HCEC 1CT (cell line): ENCODE measurements around the gene AHCTF1.
"Not testable (repeated sequence)": the region's sequence is repeated elsewhere in the genome, so short reads cannot be mapped to it uniquely, and the experiment has no call there.

Experiments
- DNase-seq: peaks from one replicate; pipeline ENCODE4 v3.0.0-alpha.2; 2017

Gene AHCTF1

DNA sequence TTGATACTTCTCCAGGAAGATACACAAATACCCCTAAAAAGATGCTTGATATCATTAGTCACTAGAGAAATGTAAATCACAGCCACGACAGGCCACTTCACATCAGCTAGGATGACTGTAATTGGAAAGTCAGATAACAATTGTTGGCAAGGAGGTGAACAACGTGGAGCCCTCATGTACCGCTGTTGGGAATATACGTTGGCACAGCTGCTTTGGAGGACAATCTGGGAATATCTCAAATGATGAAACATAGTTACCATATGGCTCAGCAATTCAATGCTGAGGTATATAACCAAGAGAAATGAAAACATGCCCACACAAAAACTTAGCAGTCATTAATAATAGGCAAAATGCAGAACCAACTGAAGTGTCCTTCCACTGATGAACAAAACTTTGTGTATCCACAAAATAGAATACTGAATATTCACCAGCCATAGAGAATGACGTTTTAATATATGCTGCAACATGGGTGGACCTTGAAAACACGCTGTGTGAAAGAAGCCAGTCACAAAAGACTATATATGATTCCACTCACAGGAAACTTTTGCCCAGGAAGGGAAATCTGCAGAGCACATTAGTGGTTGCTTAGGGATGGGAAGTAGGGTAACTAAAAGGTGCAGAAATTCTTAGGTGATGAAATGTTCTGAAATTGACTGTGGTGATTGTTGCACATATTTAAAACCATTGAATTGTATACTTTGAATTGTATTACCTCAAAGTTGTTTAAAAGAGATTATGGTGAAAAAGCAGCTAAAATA, 95.4 kb downstream of the AHCTF1 start:
- no peak for DNase-seq

DNA sequence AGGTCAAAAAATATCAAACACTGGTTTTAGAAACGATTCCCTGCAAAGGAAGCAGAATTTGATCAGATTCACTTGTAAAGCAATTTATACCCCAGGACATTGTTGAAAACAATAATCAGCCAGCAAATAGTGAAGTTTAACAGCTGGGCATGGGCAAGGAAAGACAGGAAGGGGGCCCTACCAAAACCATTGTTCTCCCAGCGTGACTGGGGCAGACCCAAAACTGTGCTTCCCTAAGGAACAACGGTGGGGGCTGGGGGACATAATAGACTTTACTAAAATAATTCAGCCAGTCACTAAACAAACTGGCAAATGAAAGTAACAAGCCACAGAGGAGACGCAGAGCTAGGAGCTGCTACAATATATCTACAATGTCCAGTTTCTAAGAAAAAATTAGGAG, 100.2 kb downstream of the AHCTF1 start:
- DNase-seq = no peak

- DNase-seq = no peak
These were observed 102.9 kb downstream of the AHCTF1 start for GRCh38 chr1:246828818-246829217.

DNA sequence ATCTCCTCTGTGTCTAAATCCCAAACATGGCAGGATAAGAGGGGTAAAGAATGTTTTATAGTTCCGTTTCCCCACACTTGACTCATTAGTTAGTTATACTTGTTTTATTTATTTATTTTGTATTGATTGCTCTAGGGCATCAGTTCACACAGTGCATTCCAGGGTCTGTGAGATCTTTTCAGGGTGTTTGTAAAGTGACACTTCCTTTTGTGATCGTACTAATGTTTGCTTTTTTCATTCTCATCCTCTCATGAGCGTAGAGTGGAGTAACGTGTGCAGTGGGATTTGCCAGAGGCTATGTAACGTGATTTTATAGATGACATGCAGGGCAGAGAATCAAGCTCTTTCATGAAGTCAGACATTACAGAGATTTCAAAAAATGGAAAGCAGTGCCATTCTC, 104.4 kb downstream of the AHCTF1 start:
- DNase-seq = no peak

- no peak for DNase-seq
These were observed 106.1 kb downstream of the AHCTF1 start for GRCh38 chr1:246825557-246826175.

DNA sequence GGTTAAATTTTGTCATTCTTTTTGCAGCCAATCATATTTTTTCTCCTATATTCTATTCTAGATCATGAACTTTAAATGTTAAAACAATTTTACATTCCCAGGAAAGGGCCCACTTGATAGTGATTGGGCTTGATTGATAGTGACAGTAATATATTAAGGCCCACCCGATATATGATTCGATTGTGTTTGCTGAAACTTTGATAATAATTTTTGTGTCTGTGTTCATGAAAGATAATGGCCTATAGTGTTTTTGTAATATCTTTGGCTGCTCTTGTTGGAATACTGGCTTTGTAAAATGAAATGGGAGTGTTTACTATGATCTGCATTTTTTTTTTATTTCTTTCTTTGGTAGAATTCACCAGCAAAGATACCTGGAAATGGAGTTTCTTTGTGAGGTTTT, 107.2 kb downstream of the AHCTF1 start:
- no peak for DNase-seq

GRCh38 chr1:246822154-246822553, 109.6 kb downstream of the AHCTF1 start:
- DNase-seq = not testable (repeated sequence)

GRCh38 chr1:246820666-246821065, 111.1 kb downstream of the AHCTF1 start:
- DNase-seq = no peak

DNA sequence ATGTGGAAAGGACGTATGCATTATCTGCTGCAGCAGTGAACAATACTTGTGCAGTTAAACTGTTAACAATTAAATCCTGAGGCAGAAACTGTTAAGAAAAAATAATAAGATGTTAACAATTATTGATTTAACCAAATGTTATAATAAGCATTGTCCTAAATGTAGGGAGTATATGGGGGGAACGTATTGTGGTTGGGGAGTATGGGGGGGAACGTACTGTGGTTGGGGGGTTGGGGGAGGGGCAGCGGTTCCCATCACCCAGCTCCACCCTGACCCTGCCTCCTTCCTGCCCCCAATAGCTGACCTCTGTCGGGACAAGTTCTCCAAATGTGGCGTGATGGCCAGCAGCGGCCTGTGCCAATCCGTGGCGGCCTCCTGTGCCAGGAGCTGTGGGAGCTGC, 114.0 kb downstream of the AHCTF1 start:
- not testable (repeated sequence) for DNase-seq

- DNase-seq = no peak
These were observed 116.0 kb downstream of the AHCTF1 start for GRCh38 chr1:246815693-246816270.

DNA sequence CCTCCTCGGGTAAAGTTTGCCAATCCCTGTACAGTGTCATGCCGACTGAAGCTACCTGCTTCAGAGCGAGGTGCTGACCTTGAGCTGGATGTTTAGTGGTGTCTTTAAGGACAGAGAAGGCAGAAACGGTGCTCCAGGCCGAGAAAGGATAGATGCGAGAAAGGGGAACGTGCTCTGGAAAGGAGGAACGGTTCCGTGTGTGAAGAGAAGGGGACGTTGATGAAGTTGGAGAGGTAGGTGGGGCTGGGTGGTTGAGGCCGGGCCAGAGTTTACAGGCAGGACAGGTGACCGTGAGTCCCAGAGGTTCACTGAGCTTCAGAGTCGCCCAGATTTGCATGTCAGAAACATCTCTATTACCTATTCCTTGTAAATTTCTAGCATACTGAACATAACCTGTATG, 116.9 kb downstream of the AHCTF1 start:
- no peak for DNase-seq

DNA sequence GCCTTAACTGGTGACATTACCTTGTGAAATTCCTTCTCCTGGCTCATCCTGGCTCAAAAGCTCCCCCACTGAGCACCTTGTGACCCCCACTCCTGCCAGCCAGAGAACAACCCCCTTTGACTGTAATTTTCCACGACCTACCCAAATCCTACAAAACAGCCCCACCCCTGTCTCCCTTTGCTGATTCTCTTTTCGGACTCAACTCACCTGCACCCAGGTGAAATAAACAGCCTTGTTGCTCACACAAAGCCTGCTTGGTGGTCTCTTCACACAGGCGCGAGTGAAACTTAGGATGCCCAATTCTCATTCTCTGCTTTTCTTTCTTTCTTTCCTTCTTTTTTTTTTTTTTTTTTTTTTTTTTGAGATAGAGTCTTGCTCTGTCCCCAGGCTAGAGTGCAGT, 118.4 kb downstream of the AHCTF1 start:
- not testable (repeated sequence) for DNase-seq

GRCh38 chr1:246811985-246812384, 119.8 kb downstream of the AHCTF1 start:
- no peak for DNase-seq

- DNase-seq = no peak
These were observed 122.3 kb downstream of the AHCTF1 start for GRCh38 chr1:246809473-246809872.

DNA sequence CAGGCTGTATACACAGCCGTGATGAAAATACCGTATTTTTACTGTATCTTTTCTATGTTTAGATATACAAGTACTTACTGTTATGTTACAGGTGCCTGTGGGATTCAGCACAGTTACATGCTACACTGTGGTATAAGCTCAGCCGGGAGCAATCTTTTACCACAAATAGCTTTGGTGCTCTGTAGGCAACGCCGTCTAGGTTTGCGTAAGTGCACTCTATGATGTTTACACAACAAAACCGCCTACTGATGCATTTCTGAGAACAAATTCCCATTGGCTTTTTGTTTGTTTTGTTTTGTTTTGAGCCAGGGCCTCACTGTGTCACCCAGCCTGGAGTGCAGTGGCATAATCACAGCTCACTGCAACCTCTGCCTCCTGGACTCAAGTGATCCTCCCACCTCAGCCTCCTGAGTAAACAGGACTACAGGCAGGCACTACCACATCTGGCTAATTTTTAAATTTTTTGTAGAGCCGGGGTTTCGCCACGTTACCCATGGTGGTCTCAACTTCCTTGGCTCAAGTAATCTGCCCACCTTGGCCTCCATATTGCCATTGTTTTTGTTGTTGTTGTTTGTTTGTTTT, 126.5 kb downstream of the AHCTF1 start:
- DNase-seq = no peak

GRCh38 chr1:246803883-246804282, 127.9 kb downstream of the AHCTF1 start:
- no peak for DNase-seq

DNA sequence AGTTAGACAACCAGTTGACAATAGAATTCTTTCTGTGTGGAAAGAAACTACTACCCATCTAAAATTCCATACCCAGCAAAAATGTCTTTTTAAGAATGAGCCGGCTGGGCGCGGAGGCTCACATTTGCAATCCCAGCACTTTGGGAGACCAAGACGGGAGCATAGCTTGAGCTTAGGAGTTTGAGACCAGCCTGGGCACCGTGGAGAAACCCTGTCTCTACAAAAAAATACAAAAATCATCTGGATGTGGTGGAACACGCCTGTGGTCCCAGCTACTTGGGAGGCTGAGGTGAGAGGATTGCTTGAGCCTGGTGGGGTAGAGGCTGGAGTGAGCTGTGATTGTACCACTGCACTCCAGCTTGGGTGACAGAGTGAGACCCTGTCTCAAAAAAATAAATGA, 128.4 kb downstream of the AHCTF1 start:
- DNase-seq = no peak

DNA sequence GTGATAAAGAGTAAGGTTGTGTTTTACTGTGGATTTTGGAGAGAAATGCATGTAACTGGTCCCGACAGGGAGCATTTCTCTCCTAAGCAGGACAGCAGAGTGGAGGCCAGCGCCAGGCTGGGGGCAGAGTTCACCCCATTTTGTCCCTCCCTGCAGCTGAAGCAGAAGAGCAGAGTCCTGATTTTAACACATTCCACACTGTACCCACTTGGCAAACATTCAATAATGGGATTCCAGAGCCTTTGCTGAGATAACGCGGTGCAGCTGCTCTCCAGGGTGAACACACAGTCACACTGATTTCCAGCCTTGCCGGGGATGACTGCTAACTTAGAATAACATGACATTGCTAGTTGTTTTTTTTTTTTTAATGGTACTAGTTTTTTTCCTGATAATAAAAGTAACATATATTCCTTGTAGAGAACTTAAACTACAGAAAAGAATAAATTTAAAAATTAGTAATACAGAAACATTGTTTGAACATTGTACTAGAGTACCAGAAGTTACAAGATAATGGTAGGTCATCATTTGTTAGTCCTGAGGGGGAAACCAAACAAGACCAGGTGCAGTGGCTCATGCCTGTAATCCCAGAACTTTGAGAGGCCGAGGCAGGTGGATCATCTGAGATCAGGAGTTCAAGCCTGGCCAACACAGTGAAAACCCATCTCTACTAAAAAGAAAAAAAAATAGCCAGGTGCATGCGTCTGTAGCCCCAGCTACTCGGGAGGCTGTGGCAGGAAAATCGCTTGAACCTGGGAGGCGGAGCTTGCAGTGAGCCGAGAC, 130.3 kb downstream of the AHCTF1 start:
- no peak for DNase-seq

DNA sequence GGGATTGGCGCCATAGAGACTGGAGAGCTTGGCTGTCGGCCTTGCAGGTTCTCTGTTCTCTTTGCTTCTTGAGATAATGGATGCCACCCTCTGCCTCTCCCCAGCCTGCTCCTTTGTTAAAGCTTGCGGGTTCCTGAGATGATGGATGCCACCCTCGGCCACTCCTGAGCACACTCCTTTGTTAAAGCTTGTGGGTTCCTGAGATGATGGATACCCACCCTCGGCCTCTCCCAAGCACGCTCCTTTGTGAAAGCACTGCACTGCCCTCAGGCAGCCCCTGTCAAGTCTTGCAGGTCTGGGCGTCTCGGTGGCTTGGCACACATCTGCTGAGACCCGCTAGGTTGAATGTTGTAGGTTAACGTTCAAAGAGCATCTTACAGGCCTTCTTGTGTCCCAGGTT, 131.0 kb downstream of the AHCTF1 start:
- no peak for DNase-seq

DNA sequence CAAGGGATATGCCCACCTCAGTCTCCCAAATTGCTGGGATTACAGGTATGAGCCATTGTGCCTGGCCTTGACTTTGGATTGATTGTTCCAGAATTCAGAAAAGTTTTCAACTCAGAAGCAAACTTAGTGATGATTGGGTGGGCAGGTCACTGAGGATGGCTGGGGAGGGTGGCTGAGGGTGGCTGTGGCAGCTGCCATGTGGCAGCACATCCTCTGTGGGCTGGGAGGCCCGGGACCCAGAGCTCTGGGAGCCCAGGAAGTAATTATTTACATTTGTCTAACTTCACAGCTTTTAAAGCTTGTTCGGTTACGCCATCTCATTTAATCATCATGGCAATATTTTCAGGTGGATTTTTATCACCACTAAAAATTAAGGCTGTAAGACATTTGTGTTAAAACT, 131.4 kb downstream of the AHCTF1 start:
- DNase-seq = no peak

DNA sequence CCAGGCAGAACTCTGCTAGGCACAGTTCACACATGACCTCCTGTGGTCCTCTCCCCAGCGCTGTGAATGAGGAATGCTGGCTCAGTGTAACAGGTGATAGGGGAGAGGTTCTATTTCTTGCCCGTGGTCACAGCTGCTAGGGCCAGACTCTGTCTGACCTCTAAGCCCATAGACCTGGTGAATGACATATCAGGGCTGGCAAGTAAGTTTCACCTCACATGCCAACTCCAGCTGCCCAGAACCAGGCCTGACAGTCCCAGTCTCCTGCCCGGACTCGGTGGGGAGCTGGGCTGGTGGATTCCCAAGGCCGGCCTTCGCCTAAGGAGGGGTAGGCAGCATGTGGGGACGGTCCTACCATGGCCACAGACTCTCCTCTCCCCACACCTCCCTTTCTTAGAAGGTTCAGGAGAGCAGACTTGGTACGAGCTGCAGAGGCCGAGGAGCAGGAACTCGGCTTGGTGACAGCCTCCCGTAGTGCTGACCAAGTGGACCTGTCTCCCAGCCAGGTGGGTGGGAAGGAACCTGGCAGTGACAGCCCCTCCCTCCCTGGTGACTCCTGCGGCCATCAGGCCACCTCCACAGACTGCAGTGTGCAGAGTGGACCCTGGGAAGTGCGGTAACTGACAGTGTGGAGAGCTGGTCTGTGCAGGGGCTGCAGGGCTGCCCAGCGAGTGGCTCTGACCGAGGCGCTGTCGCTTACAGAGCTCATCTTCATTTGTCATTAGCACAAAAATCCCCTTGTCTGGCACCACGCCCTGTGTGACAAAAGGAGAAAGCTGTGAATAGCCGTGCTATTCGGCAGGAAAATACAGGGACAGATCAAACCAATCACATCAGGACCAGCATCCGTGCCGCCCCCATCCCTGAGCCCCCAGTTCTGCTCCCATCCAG, 132.9 kb downstream of the AHCTF1 start:
- DNase-seq = no peak

- no peak for DNase-seq
These were observed 133.6 kb downstream of the AHCTF1 start for GRCh38 chr1:246798107-246798506.
